ENCODE measurements around the gene ARID4A.
"Not testable (repeated sequence)": the region's sequence is repeated elsewhere in the genome, so short reads cannot be mapped to it uniquely, and the experiment has no call there.

The ARID4A gene

GRCh38 chr14:58298477-58299400 lies at the start of gene ARID4A:
Gene ARID4A (plus strand): TSS chr14:58298555. CDS start chr14:58299855, 1,300 bp downstream.
- DNase-seq = no peak

- no peak for DNase-seq
Observed at GRCh38 chr14:58249611-58250010, 48.7 kb upstream of the ARID4A start.

GRCh38 chr14:58258156-58258555 lies 40.2 kb upstream of the ARID4A start:
- DNase-seq = no peak

- DNase-seq = not testable (repeated sequence)
Observed at GRCh38 chr14:58262005-58262404, 36.4 kb upstream of the ARID4A start.

- no peak for DNase-seq
Observed at GRCh38 chr14:58265401-58265800, 33.0 kb upstream of the ARID4A start.

GRCh38 chr14:58270628-58271027 lies 27.7 kb upstream of the ARID4A start:
- DNase-seq = no peak

- DNase-seq = no peak
Observed at GRCh38 chr14:58272588-58273372, 25.6 kb upstream of the ARID4A start.

- no peak for DNase-seq
Observed at GRCh38 chr14:58274881-58275280, 23.5 kb upstream of the ARID4A start.

GRCh38 chr14:58275527-58276190 lies 22.7 kb upstream of the ARID4A start:
- no peak for DNase-seq

- no peak for DNase-seq
Observed at GRCh38 chr14:58276208-58276607, 22.1 kb upstream of the ARID4A start.

- no peak for DNase-seq
Observed at GRCh38 chr14:58278177-58278576, 20.2 kb upstream of the ARID4A start.

GRCh38 chr14:58280954-58281787 lies 17.2 kb upstream of the ARID4A start:
- DNase-seq = peak; percentile 95

- no peak for DNase-seq
Observed at GRCh38 chr14:58281969-58282368, 16.4 kb upstream of the ARID4A start.

- no peak for DNase-seq
Observed at GRCh38 chr14:58282925-58283593, 15.3 kb upstream of the ARID4A start.

GRCh38 chr14:58283730-58284129 lies 14.6 kb upstream of the ARID4A start:
- no peak for DNase-seq

- DNase-seq = no peak
Observed at GRCh38 chr14:58285132-58285531, 13.2 kb upstream of the ARID4A start.

GRCh38 chr14:58287607-58288042 lies 10.7 kb upstream of the ARID4A start:
- no peak for DNase-seq

GRCh38 chr14:58288106-58288792 lies 10.1 kb upstream of the ARID4A start:
- no peak for DNase-seq

- DNase-seq = no peak
Observed at GRCh38 chr14:58291646-58292045, 6.7 kb upstream of the ARID4A start.

- DNase-seq = peak; percentile 50
Observed at GRCh38 chr14:58292187-58292586, 6.2 kb upstream of the ARID4A start.

- DNase-seq = no peak
Observed at GRCh38 chr14:58294201-58294600, 4.2 kb upstream of the ARID4A start.
